ENCODE data around the gene NSFL1C. TPM values are rescaled to one million over a fixed set of nuclear protein-coding genes. Genes with fewer than 3 reads are reported as not detected.

The NSFL1C gene
- total and polyA plus RNA-seq, 2 of the 4 experiments (the other 2 are of a cell fraction): 33.0 to 40.3 TPM

GRCh38 chr20:1507276-1507675 is 40.6 kb upstream of the NSFL1C start:
- dilution Hi-C loops (cut with HindIII; ENCODE audit: low sequenced_read_pairs, unreplicated experiment) (no loop called here), in situ Hi-C loops (cut with MboI; ENCODE audit: low sequenced_read_pairs) (no loop called here), intact Hi-C loops (cut with micrococcal nuclease) (no loop called here)
- no peaks in the 10 kb centered on the region for H3K4me1 ChIP-seq (ENCODE audit: control insufficient read depth, insufficient read depth, low read length)
- H3K4me2 ChIP-seq (ENCODE audit: low read depth, low read length): no peak overlapping the region
- DNase-seq: no peak
- no peak overlapping the region for H3K14ac ChIP-seq (replicated peaks; ENCODE audit: low read depth, low read length)
- H3K4ac ChIP-seq (ENCODE audit: low read depth, low read length): no peak overlapping the region
- no peak overlapping the region for H2BK15ac ChIP-seq (ENCODE audit: low read depth, low read length)
- BruUV-seq (replicated peaks): no TSS peak
- no peaks in the 10 kb centered on the region for H3K36me3 ChIP-seq (ENCODE audit: control insufficient read depth, insufficient read depth, low read length)
- H3K18ac ChIP-seq (ENCODE audit: low read depth, low read length): no peak overlapping the region
- no peak overlapping the region for H4K91ac ChIP-seq (ENCODE audit: insufficient read depth, low read depth, low read length)
- no peak overlapping the region for H2BK5ac ChIP-seq (ENCODE audit: low read depth, low read length, poor library complexity, severe bottlenecking)
- WGBS, 2 experiments (ENCODE audit: extremely low coverage in 2 of 2, insufficient read length in 1 of 2): no CpG with 5 or more reads among the region's 3 CpGs
- ATAC-seq (ENCODE audit: low read depth): no peak
- TF ChIP-seq POLR2A (IDR thresholded peaks at IDR 0.05; ENCODE audit: low read depth, low read length) (no peak), CTCF (conservative IDR thresholded peaks at IDR 0.05; ENCODE audit: low read depth, low read length) (no peak), MXI1 (IDR thresholded peaks at IDR 0.05; ENCODE audit: borderline replicate concordance, low read depth, low read length) (no peak), RFX5 (IDR thresholded peaks at IDR 0.05; ENCODE audit: low read depth, low read length) (no peak), MAFK (IDR thresholded peaks at IDR 0.05; ENCODE audit: low read depth, low read length) (no peak), RAD21 (IDR thresholded peaks at IDR 0.05; ENCODE audit: low read length) (no peak), BHLHE40 (IDR thresholded peaks at IDR 0.05; ENCODE audit: low read depth, low read length) (no peak), NFE2L2 (IDR thresholded peaks at IDR 0.05; ENCODE audit: low read depth, low read length) (no peak), CEBPB (IDR thresholded peaks at IDR 0.05; ENCODE audit: low read depth, low read length) (no peak)
- H2AK9ac ChIP-seq (replicated peaks; ENCODE audit: low read depth, low read length, poor library complexity): no peak overlapping the region
- no peak overlapping the region for H2BK120ac ChIP-seq (ENCODE audit: low read depth, low read length)
- no peak overlapping the region for H4K5ac ChIP-seq (ENCODE audit: low read depth, low read length)
- no peak overlapping the region for H3K27ac ChIP-seq (ENCODE audit: insufficient read depth, low read length)
- peaks cover 13% of the 10 kb centered on the region for H3K27me3 ChIP-seq (ENCODE audit: control insufficient read depth, insufficient read depth, low read length)
- ChIA-PET CTCF (no interaction called here), POLR2A (ENCODE audit: unreplicated experiment) (no interaction called here)
- H2AFZ ChIP-seq (replicated peaks; ENCODE audit: low read length, poor library complexity): no peak overlapping the region
- no peaks in the 10 kb centered on the region for H4K20me1 ChIP-seq (ENCODE audit: insufficient read depth, low read length)
- H3K9me3 ChIP-seq (ENCODE audit: control insufficient read depth, insufficient read depth, low read length): no peaks in the 10 kb centered on the region
- H4K8ac ChIP-seq (ENCODE audit: low read depth in 2 of 2, low read length in 2 of 2): no peak overlapping the region
- H3K56ac ChIP-seq (ENCODE audit: extremely low read depth, insufficient read depth, low read length): no peak overlapping the region
- no peak overlapping the region for H2BK20ac ChIP-seq (ENCODE audit: low read depth, low read length)
- no peak overlapping the region for H3K23ac ChIP-seq (ENCODE audit: low read depth, low read length)
- no peak overlapping the region for H3K9ac ChIP-seq (ENCODE audit: low read depth, low read length)
- no peaks in the 10 kb centered on the region for H3K9me1 ChIP-seq (ENCODE audit: insufficient read depth, low read length)
- H2AK5ac ChIP-seq (ENCODE audit: low read depth, low read length): no peak overlapping the region
- no peaks in the 10 kb centered on the region for H3K79me1 ChIP-seq (ENCODE audit: low read depth in 1 of 2, low read length in 2 of 2)
- no peak overlapping the region for H3K4me3 ChIP-seq (ENCODE audit: insufficient read depth, low read depth, low read length)
